HG02623 (cell line): Measurements from ENCODE around the gene GRIN2D.
"Not testable (repeated sequence)": the region's sequence is repeated elsewhere in the genome, so short reads cannot be mapped to it uniquely, and the experiment has no call there.

Source experiments
- ATAC-seq: cut with Tn5 transposase; IDR thresholded peaks from one replicate; pipeline ENCODE4 v1.9.1; 2021; ENCODE audit warnings: moderate library complexity; ENCODE audit not compliant: unreplicated experiment

GRIN2D gene

GRCh38 chr19:48371367-48371766, 22.1 kb upstream of the GRIN2D start:
- no peak for ATAC-seq

GRCh38 chr19:48371771-48372170, 21.7 kb upstream of the GRIN2D start:
- ATAC-seq, result not testable (repeated sequence)

DNA sequence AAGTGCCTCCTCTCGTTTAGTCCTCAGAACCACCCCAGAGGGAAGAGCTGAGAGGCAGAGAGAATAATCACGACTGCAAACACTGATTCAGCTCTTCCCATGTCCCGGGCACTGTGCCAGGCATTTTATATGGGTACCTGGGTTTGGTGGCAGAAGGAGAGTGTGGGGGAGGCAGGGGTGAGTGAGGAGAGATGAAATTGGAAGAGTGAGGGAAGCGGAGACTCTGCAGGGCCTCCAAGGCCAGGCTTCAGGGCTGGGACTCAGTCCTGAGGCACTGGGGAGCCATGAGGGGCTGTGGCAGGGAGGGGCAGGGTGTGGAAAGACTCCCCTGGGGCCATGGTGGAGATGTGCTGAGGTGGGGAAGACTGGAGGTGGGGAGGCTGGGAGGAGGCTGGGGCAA, 20.6 kb upstream of the GRIN2D start:
- no peak for ATAC-seq

- no peak for ATAC-seq
Observed at GRCh38 chr19:48373567-48373966, 19.9 kb upstream of the GRIN2D start.

DNA sequence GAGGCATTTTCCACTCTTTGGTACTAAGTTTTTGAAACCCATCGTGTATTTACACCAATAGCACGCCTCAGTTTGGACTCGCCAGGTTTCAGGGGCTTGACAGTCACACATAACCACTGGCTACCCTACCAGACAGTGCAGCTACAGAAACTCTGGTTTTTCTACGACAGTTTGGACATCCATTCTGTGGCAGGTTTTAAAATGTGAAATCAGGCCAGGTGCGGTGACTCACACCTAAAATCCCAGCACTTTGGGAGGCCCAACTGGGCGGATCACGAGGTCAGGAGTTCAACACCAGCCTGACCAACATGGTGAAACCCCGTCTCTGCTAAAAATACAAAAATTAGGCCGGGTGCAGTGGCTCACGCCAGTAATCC, 15.3 kb upstream of the GRIN2D start:
- ATAC-seq, result no peak

GRCh38 chr19:48379058-48379457, 14.4 kb upstream of the GRIN2D start:
- ATAC-seq, result no peak

- ATAC-seq, result no peak
Observed at GRCh38 chr19:48381178-48381950, 12.1 kb upstream of the GRIN2D start.

- ATAC-seq, result no peak
Observed at GRCh38 chr19:48382286-48382685, 11.2 kb upstream of the GRIN2D start.

- no peak for ATAC-seq
Observed at GRCh38 chr19:48385461-48386087, 7.9 kb upstream of the GRIN2D start.

DNA sequence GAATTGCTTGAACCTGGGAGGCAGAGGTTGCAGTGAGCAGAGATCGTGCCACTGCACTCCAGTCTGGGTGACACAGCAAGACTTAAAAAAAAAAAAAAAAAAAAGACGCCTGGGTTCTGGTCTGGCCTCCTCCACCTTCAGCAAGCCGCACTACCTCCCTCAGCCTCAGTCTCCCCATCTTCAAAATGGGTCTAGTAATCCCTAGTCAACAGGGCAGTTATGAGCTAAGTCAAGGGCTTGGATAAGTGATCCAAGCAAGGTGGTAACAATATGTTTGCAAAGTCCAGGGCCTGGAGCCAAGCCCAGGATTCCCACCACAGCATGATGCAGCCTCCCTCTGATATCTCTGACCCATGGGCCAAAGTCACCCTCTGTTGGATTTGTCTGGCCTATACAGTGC, 6.5 kb upstream of the GRIN2D start:
- ATAC-seq, result no peak

- no peak for ATAC-seq
Observed at GRCh38 chr19:48390188-48391099, 3.0 kb upstream of the GRIN2D start.

- ATAC-seq, result peak; percentile 71
Observed at GRCh38 chr19:48391100-48392005, 2.1 kb upstream of the GRIN2D start, which contains the start of gene KDELR1. Gene KDELR1, minus strand, starts transcription at chr19:48391551. Its CDS starts 193 bp downstream, at chr19:48391358.

DNA sequence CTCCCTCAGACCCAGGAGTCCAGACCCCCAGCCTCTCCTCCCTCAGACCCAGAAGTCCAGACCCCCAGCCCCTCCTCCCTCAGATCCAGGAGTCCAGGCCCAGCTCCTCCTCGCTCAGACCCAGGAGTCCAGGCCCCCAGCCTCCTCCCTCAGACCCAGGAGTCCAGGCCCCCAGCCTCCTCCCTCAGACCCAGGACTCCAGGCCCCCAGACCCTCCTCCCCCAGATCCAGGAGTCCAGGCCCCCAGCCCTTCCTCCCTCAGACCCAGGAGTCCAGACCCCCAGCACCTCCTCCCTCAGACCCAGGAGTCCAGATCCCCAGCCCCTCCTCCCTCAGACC, 1.5 kb upstream of the GRIN2D start:
- not testable (repeated sequence) for ATAC-seq

DNA sequence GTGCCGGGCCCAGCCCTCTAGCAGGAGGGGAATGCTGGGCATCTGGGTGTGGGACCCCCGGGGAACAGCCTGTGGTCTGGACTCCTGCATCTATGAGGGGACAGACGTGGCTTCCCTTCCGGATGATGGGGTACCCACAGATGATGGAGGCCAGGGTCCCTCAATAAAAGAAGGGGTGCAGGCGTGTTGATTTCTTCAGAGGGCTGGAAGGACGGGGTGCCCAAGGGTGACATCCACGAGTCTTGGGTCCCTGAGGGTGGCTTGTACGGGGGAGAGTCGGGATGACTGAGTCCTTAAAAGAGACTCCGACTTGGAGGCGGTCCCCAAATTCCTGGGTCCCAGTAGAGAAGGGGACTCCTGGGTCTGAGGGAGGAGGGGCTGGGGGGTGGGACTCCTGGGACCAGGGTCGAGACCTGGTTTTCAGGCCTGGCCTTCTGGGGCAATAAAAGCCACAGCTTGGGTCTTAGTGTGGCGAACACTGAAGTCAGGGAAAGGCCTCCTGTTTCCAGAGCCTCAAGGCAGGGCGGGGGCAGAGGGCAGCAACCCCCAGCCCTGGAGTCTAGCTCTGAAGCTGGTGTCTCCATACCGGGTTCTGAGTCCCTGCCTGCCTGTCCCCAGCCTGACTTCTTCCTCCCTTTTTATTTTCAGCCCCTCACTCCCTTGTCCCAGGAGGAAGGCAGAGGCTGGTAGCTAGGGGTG, 459 bp upstream of the GRIN2D start:
- ATAC-seq, result no peak

GRCh38 chr19:48394331-48395169, 1.1 kb downstream of the GRIN2D start:
- no peak for ATAC-seq

DNA sequence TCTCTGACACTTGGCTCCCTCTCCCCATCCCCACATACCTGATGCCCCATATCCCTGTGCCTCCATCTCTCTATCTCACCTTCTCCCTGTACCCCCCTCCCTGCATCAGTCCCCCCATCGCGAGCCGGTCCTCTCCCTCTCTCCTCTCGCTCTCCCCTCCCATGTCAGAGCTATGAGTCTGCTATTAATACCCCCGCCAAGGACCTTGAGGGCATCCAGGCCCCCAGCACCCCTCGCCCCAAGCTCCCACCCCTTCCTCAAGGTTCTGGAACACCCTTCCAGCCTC, 1.6 kb downstream of the GRIN2D start:
- ATAC-seq, result no peak

- ATAC-seq, result no peak
Observed at GRCh38 chr19:48395499-48395898, 2.0 kb downstream of the GRIN2D start.

- no peak for ATAC-seq
Observed at GRCh38 chr19:48396016-48396823, 2.8 kb downstream of the GRIN2D start.

- ATAC-seq, result no peak
Observed at GRCh38 chr19:48396824-48397176, 3.3 kb downstream of the GRIN2D start.
